Ovary (tissue), 9 donors: ENCODE data around the gene IFI30. TPM values are rescaled to one million over a fixed set of nuclear protein-coding genes. Genes with fewer than 3 reads are reported as not detected.
A peak's percentile ranks its signal among the peaks of the same experiment; 100 is the strongest.
"Not testable (repeated sequence)": the region's sequence is repeated elsewhere in the genome, so short reads cannot be mapped to it uniquely, and the experiment has no call there.

ENCODE experiments used
- DNase-seq, 5 donors: peaks; one replicate each; pipeline ENCODE4 v3.0.0-alpha.2; 2019 to 2020
- H3K27ac ChIP-seq, 2 donors: fragments of 200-600 bp; one replicate each; pipeline versions ENCODE4 v1.5.1 to v1.8.0; 2019 to 2022
- H3K27me3 ChIP-seq: fragments of 200-600 bp; one replicate; pipeline ENCODE4 v1.8.0; 2022
- H3K36me3 ChIP-seq: fragments of 200-600 bp; sonication (generic); one replicate; pipeline ENCODE4 v1.5.1; 2019
- H3K4me1 ChIP-seq: one replicate; pipeline ENCODE4 v1.8.1; 2013; ENCODE audit warnings: mild to moderate bottlenecking, moderate library complexity; ENCODE audit not compliant: insufficient read depth
- H3K4me3 ChIP-seq: fragments of 200-600 bp; sonication (generic); one replicate; pipeline ENCODE4 v1.5.1; 2017
- H3K9me3 ChIP-seq, 2 donors: fragments of 200-600 bp in 1 of 2; sonication (generic) in 1 of 2; one replicate each; pipeline versions ENCODE4 v1.5.1 to v1.8.1; 2013 to 2019; ENCODE audit warnings: mild to moderate bottlenecking in 1 of 2, moderate library complexity in 1 of 2
- EP300 ChIP-seq: sonication (generic); formaldehyde crosslinking; IDR thresholded peaks from one replicate; pipeline ENCODE4 v1.6.1; 2017; ENCODE audit warnings: antibody characterized with exemption
- POLR2A ChIP-seq: fragments of 450-650 bp; IDR thresholded peaks from one replicate; pipeline ENCODE4 v1.6.1; 2017; ENCODE audit warnings: antibody characterized with exemption, mild to moderate bottlenecking, moderate library complexity
- WGBS, 3 donors: extraction: QIAGEN DNeasy Blood & Tissue Kit in 1 of 3; methylation state at CpG; one replicate each; pipeline versions ENCODE4 v1.1.5 to v1.1.7; 2013 to 2017; 5-methylcytosine and 5-hydroxymethylcytosine counted together
- intact Hi-C, 4 donors: fragments of 100-400 bp; cut with DNase I; formaldehyde crosslinking; loops; one replicate each; pipeline versions ENCODE4 v1.11.0 to v1.15.1; 2022 to 2023
- polyA plus RNA-seq, 2 donors: library from polyadenylated mRNA; stranded (reverse); fragments of 200-250 nt in 1 of 2; fragments of 350-450 nt in 1 of 2; fragmentation: Illumina TruSeq in 1 of 2; extraction: RNeasy Lipid Tissue Mini Kit (QIAGEN cat#74804) in 1 of 2; gene quantifications; one replicate each; pipeline ENCODE4 v1.2.3, GENCODE V29; 2013 to 2014
- total RNA-seq, 7 donors: library from RNA; depleted of rRNA in 2 of 7; stranded (reverse); fragments of >200 nt in 2 of 7; fragmentation: NEBNext Ultra II Directional in 3 of 7; extraction: Animal tissue kit (Norgen Biotek cat#: 25700) in 3 of 7; gene quantifications; one replicate each; pipeline versions ENCODE4 v1.1.0 to v1.2.4, GENCODE V29; 2016 to 2023
- TF ChIP-seq, protein P1 (sequence below), 3 donors: fragments of 450-650 bp in 2 of 3; fragments of 200-600 bp in 1 of 3; IDR thresholded peaks; one replicate each; pipeline versions ENCODE4 v1.5.1 to v1.8.0; 2016 to 2022; ENCODE audit warnings: antibody characterized with exemption in 3 of 3, mild to moderate bottlenecking in 1 of 3
- donor health status: DM: no; HTN: no; CAD: no; lungs with moderate emphysema.
- donor health status: DM: no; HTN: no; CAD: no.
- donor health status: Bipolar disorder and iron deficiency.
- donor health status: DM: yes; HTN: yes; CAD: no.
- donor health status: DM: no; HTN: no; CAD: no.
- donor health status: DM: yes; HTN: yes; CAD: no.

The IFI30 gene
- total and polyA plus RNA-seq, 9 donors: 10.1 to 70.9 (median 21.8) TPM

DNA sequence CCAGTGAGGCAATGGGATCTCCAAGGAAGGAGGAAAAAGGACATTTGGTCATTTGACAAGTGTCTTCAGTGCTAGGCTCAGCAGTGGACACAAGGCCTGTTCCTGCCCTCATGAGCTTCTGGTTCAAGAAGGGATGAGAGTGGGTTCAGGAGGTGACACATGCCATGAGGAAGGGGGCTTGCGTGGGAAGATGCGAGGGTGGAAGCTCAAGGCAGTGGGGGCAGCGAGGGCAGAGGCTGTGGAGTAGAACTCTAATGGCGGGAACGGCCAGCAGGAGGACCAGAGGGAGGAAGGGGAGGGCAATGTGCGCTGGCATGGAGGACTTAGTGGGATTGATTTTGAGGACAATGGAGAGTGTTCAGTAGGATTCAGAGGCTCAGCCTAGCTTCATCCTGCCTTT lies 17.3 kb upstream of the IFI30 start:
- intact Hi-C loops: loop anchor here in 1 of 4 donors (10.0 kb wide), 1 partner anchor 69 kb away; the partner anchor contains the start of gene PDE4C
- WGBS, 3 donors: 92 to 93% (median 92%) methylated on average over 6 of the region's 6 CpGs
- no peak for DNase-seq
- Histone ChIP-seq H3K9me3 (no peaks in the 10 kb centered on the region), H3K27ac (peak overlapping the region; percentile 1 to 53), H3K4me3 (no peak overlapping the region), H3K4me1 (peaks cover 22% of the 10 kb centered on the region), H3K27me3 (no peaks in the 10 kb centered on the region), H3K36me3 (no peaks in the 10 kb centered on the region)
- TF ChIP-seq, protein P1, sequence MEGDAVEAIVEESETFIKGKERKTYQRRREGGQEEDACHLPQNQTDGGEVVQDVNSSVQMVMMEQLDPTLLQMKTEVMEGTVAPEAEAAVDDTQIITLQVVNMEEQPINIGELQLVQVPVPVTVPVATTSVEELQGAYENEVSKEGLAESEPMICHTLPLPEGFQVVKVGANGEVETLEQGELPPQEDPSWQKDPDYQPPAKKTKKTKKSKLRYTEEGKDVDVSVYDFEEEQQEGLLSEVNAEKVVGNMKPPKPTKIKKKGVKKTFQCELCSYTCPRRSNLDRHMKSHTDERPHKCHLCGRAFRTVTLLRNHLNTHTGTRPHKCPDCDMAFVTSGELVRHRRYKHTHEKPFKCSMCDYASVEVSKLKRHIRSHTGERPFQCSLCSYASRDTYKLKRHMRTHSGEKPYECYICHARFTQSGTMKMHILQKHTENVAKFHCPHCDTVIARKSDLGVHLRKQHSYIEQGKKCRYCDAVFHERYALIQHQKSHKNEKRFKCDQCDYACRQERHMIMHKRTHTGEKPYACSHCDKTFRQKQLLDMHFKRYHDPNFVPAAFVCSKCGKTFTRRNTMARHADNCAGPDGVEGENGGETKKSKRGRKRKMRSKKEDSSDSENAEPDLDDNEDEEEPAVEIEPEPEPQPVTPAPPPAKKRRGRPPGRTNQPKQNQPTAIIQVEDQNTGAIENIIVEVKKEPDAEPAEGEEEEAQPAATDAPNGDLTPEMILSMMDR (IDR thresholded peaks at IDR 0.05): no peak
- TF ChIP-seq POLR2A: no peak
- no peak for TF ChIP-seq EP300

DNA sequence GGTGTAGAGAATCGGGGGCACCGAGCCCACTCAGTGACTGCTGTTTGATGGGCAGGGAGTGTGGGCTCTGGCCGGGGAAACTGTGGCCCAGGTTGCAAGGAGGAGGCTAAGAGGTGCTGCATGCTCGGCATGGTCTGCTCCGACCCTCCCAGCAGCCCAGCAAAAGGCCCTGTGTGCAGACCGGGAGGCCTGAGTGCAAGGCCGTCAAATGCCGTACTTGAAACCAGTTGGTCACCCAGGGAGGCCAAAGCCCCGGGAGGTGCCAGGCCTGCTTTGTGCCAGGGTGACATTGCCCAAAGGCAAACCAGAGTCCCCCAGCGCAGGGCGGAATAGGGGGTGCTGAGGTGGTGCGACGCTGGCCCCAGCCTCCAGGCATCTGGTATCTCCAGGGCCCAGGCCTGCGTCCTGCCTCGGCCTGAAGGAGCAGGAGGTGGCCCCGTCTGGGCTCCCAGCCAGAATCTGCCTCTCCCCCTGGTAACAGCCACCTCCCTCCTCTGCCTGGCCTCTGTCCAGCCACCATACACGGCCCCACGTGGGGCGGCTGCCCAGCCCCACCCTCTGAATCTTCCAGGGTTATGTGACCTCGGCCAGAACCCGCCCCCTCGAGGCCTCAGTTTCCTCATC lies 16.7 kb upstream of the IFI30 start:
- 18 to 24% (median 19%) methylated on average over 21 to 22 of the region's 22 CpGs for WGBS, 3 donors
- intact Hi-C loops: loop anchor here in 1 of 4 donors (10.0 kb wide), 1 partner anchor 68 kb away; the partner anchor contains the start of gene PDE4C
- no peak overlapping the region for H3K4me3 ChIP-seq
- peaks cover 23% of the 10 kb centered on the region for H3K4me1 ChIP-seq
- peak; percentile 91 to 98 (median 96) for DNase-seq
- H3K36me3 ChIP-seq: no peaks in the 10 kb centered on the region
- no peaks in the 10 kb centered on the region for H3K27me3 ChIP-seq
- H3K9me3 ChIP-seq: no peaks in the 10 kb centered on the region
- peak overlapping the region; percentile 4 to 53 for H3K27ac ChIP-seq
- TF ChIP-seq, protein P1 (IDR thresholded peaks at IDR 0.05): peak in 1 of 3 donors; percentile 12
- TF ChIP-seq EP300: no peak
- no peak for TF ChIP-seq POLR2A

DNA sequence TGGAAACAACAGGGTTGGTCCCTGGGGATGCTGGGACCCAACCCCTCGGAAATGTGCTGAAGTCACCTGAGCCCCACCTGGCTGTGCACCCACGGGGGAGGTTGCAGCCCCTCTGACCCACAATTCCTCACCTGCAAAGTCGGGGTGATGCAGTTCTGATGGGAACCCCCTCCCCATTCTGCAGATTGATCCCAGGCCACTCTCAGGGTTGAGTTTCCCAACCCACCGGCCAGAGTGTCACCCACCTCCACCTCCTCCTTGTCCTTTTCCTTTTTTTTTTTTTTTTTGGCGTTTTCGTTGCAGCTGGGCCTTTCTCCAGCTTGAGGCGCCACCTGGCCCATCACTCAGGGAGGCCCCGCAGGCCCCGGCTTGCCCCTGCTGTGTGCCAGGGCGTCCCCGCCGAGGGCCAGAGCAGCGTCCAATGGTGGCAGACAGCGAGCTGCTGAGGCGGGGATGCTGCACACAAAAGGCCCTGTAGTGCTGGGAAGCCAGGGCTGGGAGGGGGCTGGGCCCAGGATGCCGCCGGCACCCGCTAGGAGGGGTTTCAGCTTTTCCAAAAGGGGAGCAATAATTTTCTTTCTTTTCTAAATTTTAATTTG lies 16.0 kb upstream of the IFI30 start:
- peaks cover 23% of the 10 kb centered on the region for H3K4me1 ChIP-seq
- no peaks in the 10 kb centered on the region for H3K27me3 ChIP-seq
- no peak for TF ChIP-seq POLR2A
- no peak overlapping the region for H3K4me3 ChIP-seq
- H3K27ac ChIP-seq: peak overlapping the region; percentile 4 to 53
- intact Hi-C loops: loop anchor here in 1 of 4 donors (10.0 kb wide), 1 partner anchor 67 kb away; the partner anchor contains the start of gene PDE4C
- WGBS, 3 donors: 22 to 43% (median 27%) methylated on average over 18 of the region's 18 CpGs
- H3K36me3 ChIP-seq: no peaks in the 10 kb centered on the region
- H3K9me3 ChIP-seq: no peaks in the 10 kb centered on the region
- DNase-seq: peak in 3 of 5 donors; percentile 55 to 59 (median 58)

DNA sequence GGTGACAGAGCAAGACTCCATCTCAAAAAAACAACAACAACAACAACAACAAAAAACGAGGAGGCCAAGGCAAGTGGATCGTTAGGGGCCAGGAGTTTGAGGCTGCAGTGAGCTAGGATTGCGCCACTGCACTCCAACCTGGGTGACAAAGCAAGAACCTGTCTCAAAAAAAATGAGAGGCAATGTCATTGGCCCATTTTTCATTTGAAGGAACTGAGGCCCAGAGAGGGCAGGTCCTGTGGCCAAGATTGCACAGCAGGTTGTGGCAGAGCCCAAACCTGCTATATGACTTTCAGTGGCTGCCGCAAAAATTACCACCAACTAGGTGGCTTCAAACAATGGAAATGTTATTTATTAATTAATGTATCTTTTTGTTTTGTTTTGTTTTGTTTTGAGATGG lies 15.1 kb upstream of the IFI30 start:
- WGBS, 3 donors: 77 to 87% (median 78%) methylated on average over 4 of the region's 4 CpGs
- no peak overlapping the region for H3K27ac ChIP-seq
- TF ChIP-seq POLR2A (no peak), EP300 (no peak)
- TF ChIP-seq, protein P1 (IDR thresholded peaks at IDR 0.05): no peak

DNA sequence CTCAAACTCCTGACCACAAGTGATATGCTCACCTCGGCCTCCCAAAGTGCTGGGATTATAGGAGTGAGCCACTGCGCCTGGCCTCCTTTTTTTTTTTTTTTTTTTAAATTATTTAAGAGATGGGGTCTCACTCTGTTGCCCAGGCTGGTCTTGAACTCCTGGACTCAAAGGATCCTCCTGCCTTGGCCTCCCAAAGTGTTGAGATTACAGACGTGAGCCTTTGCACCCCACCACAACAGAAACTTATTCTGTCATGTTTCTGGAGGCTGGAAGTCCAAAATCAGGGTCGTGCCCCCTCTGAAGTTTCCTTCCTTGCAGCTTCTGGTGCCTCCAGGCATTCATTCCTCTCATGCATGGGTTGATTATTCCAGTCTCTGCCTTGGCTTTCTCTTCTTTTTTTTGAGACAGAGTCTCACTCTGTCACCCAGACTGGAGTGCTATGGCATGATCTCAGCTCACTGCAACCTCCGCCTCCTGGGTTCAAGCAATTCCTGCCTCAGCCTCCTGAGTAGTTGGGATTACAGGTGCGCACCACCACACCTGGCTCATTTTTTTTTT lies 14.5 kb upstream of the IFI30 start:
- not testable (repeated sequence) for DNase-seq, H3K9me3 ChIP-seq, H3K36me3 ChIP-seq, H3K27me3 ChIP-seq, H3K27ac ChIP-seq, H3K4me3 ChIP-seq
- 87 to 90% (median 90%) methylated on average over 6 of the region's 6 CpGs for WGBS, 3 donors
- intact Hi-C loops: loop anchor here in 1 of 4 donors (10.0 kb wide), 1 partner anchor 66 kb away; the partner anchor contains the start of gene PDE4C
- H3K4me1 ChIP-seq: peaks cover 20% of the 10 kb centered on the region

More for the DNA sequence above, 15.1 kb upstream of the IFI30 start:
- no peak for DNase-seq
- Histone ChIP-seq H3K27me3 (no peaks in the 10 kb centered on the region), H3K36me3 (no peaks in the 10 kb centered on the region), H3K9me3 (no peaks in the 10 kb centered on the region), H3K4me3 (no peak overlapping the region), H3K4me1 (peaks cover 23% of the 10 kb centered on the region)
- intact Hi-C loops: loop anchor here in 1 of 4 donors (10.0 kb wide), 1 partner anchor 66 kb away; the partner anchor contains the start of gene PDE4C
